ENCODE measurements around the gene KANSL3.

The KANSL3 gene

DNA sequence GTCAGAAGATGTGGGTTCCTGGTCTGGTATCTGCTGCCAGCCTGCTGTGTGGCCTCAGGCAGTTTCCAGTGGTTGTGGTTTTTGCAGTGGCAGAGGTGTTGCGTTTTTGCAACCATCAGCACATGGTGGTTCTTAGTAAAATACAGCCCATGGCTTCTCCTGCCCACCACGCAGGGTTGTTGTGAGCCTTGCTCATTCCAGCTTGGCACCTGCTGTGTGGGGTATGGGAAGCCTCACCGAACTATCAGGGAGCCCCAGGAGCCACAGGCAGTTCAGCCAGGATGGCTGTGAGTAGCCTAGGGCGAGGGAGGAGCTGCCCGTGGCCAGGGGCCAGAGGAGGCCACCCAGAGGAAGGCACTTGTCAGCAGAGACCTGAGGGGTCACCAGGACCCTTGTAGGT is 91.8 kb downstream of the KANSL3 start:
- TF ChIP-seq, protein P1, sequence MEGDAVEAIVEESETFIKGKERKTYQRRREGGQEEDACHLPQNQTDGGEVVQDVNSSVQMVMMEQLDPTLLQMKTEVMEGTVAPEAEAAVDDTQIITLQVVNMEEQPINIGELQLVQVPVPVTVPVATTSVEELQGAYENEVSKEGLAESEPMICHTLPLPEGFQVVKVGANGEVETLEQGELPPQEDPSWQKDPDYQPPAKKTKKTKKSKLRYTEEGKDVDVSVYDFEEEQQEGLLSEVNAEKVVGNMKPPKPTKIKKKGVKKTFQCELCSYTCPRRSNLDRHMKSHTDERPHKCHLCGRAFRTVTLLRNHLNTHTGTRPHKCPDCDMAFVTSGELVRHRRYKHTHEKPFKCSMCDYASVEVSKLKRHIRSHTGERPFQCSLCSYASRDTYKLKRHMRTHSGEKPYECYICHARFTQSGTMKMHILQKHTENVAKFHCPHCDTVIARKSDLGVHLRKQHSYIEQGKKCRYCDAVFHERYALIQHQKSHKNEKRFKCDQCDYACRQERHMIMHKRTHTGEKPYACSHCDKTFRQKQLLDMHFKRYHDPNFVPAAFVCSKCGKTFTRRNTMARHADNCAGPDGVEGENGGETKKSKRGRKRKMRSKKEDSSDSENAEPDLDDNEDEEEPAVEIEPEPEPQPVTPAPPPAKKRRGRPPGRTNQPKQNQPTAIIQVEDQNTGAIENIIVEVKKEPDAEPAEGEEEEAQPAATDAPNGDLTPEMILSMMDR (IDR thresholded peaks at IDR 0.05; ENCODE audit: insufficient read depth, low read depth, low read length, missing control alignments) = no peak
- no peak overlapping the region for H3K4me3 ChIP-seq (ENCODE audit: low read length)
- DNase-seq (ENCODE audit: low read depth) = no peak

Measured in epithelial cell of esophagus (primary cell).